WTC11 (cell line): ENCODE data around the gene PGF. TPM values are rescaled to one million over a fixed set of nuclear protein-coding genes. Genes with fewer than 3 reads are reported as not detected.

Experiments used
- ATAC-seq: fragments of 200-7000 bp; cut with Tn5 transposase; 2 replicates; pipeline ENCODE4 v1.10.0; 2021; ENCODE audit warnings: mild to moderate bottlenecking, moderate library complexity
- CTCF ChIA-PET: fragments of 300-600 bp; sonication (Branson Sonifier 250); formaldehyde crosslinking; loops from one replicate; lab custom pipeline; 2021; ENCODE audit warnings: antibody characterized with exemption; lab: Charles Lee
- POLR2A ChIA-PET: fragments of 350-600 bp; sonication (Branson Sonifier 250); formaldehyde crosslinking; loops from one replicate; lab custom pipeline; 2021; ENCODE audit warnings: antibody characterized with exemption; lab: Charles Lee
- DNase-seq: peaks from one replicate; pipeline ENCODE4 v3.0.0; 2021; ENCODE audit warnings: low spot score
- H3K27ac Mint-ChIP-seq: 2 replicates; pipeline ENCODE4 v1.8.0; 2021; ENCODE audit warnings: mixed read lengths
- H3K27me3 Mint-ChIP-seq: 2 replicates; pipeline ENCODE4 v1.8.0; 2021; ENCODE audit warnings: low read depth, mild to moderate bottlenecking, moderate library complexity, mixed read lengths
- H3K36me3 Mint-ChIP-seq: 2 replicates; pipeline ENCODE4 v1.8.0; 2021; ENCODE audit warnings: mixed read lengths
- H3K4me1 Mint-ChIP-seq: 2 replicates; pipeline ENCODE4 v1.8.0; 2022; ENCODE audit warnings: mixed read lengths
- H3K4me3 Mint-ChIP-seq: 2 replicates; pipeline ENCODE4 v1.8.0; 2021; ENCODE audit warnings: mild to moderate bottlenecking, moderate library complexity, mixed read lengths
- H3K9me3 Mint-ChIP-seq: 2 replicates; pipeline ENCODE4 v1.8.0; 2021; ENCODE audit warnings: mixed read lengths
- GRHL2 ChIP-seq: fragments of 250-450 bp; sonication (Bioruptor Pico); IDR thresholded peaks from 2 replicates; pipeline ENCODE4 v1.8.0; 2022; ENCODE audit warnings: mild to moderate bottlenecking, moderate library complexity; ENCODE audit not compliant: insufficient replicate concordance, severe bottlenecking
- GTF2I ChIP-seq: fragments of 250-450 bp; sonication (Bioruptor Pico); conservative IDR thresholded peaks from 2 replicates; pipeline ENCODE4 v1.4.0; 2021; ENCODE audit warnings: mild to moderate bottlenecking
- NR3C1 ChIP-seq: sonication (generic); formaldehyde crosslinking; conservative IDR thresholded peaks from 2 replicates; pipeline ENCODE4 v1.8.1; 2023; ENCODE audit warnings: low read depth, mild to moderate bottlenecking, missing genetic modification reagents
- RELA ChIP-seq: sonication (generic); formaldehyde crosslinking; IDR thresholded peaks from 2 replicates; pipeline ENCODE4 v1.8.1; 2022; ENCODE audit warnings: missing genetic modification reagents, mild to moderate bottlenecking, borderline replicate concordance
- RORB ChIP-seq: fragments of 250-450 bp; sonication (Bioruptor Pico); IDR thresholded peaks from 2 replicates; pipeline ENCODE4 v1.9.0; 2021; ENCODE audit warnings: mild to moderate bottlenecking
- STAT6 ChIP-seq: sonication (generic); formaldehyde crosslinking; conservative IDR thresholded peaks from 2 replicates; pipeline ENCODE4 v1.8.1; 2023; ENCODE audit warnings: mild to moderate bottlenecking, low read depth, missing genetic modification reagents, moderate library complexity
- TP53 ChIP-seq: sonication (generic); formaldehyde crosslinking; IDR thresholded peaks from 2 replicates; pipeline ENCODE4 v1.8.1; 2023; ENCODE audit warnings: mild to moderate bottlenecking, missing genetic modification reagents
- ZNF121 ChIP-seq: sonication (generic); formaldehyde crosslinking; IDR thresholded peaks from 2 replicates; pipeline ENCODE4 v1.8.0; 2023; ENCODE audit warnings: missing genetic modification reagents
- ZNF232 ChIP-seq: sonication (generic); formaldehyde crosslinking; IDR thresholded peaks from 2 replicates; pipeline ENCODE4 v1.8.0; 2022; ENCODE audit warnings: mild to moderate bottlenecking, missing genetic modification reagents
- ZNF317 ChIP-seq: sonication (generic); formaldehyde crosslinking; IDR thresholded peaks from 2 replicates; pipeline ENCODE4 v1.8.1; 2023; ENCODE audit warnings: low read depth, mild to moderate bottlenecking, moderate library complexity, missing genetic modification reagents, borderline replicate concordance
- ZNF671 ChIP-seq: fragments of 250-450 bp; sonication (Bioruptor Pico); IDR thresholded peaks from 2 replicates; pipeline ENCODE4 v1.8.0; 2021; ENCODE audit warnings: mild to moderate bottlenecking
- total RNA-seq: library from RNA; stranded (reverse); gene quantifications from 3 replicates; pipeline ENCODE4 v1.2.3, GENCODE V29; 2021
- TF ChIP-seq, protein P1 (sequence below): sonication (generic); formaldehyde crosslinking; IDR thresholded peaks from 2 replicates; pipeline ENCODE4 v1.8.1; 2023; ENCODE audit warnings: mild to moderate bottlenecking, missing genetic modification reagents, moderate library complexity
- TF ChIP-seq, protein P2 (sequence below): sonication (generic); formaldehyde crosslinking; IDR thresholded peaks from 2 replicates; pipeline ENCODE4 v1.8.0; 2023; ENCODE audit warnings: mild to moderate bottlenecking, missing genetic modification reagents
- TF ChIP-seq, protein P3 (sequence below): sonication (generic); formaldehyde crosslinking; IDR thresholded peaks from 2 replicates; pipeline ENCODE4 v1.8.1; 2023; ENCODE audit warnings: mild to moderate bottlenecking, moderate library complexity, missing genetic modification reagents
- TF ChIP-seq, protein P4 (sequence below): sonication (generic); formaldehyde crosslinking; IDR thresholded peaks from 2 replicates; pipeline ENCODE4 v1.8.0; 2023; ENCODE audit warnings: missing genetic modification reagents
- TF ChIP-seq, protein P5 (sequence below): sonication (generic); formaldehyde crosslinking; IDR thresholded peaks from 2 replicates; pipeline ENCODE4 v1.8.0; 2023; ENCODE audit warnings: missing genetic modification reagents, mild to moderate bottlenecking, borderline replicate concordance
- TF ChIP-seq, protein P6 (sequence below): fragments of 250-450 bp; sonication (Bioruptor Pico); conservative IDR thresholded peaks from 2 replicates; pipeline ENCODE4 v1.9.0; 2021; ENCODE audit warnings: mild to moderate bottlenecking

PGF gene
- total RNA-seq, 1 experiment from 2014 or later, result 6.7 TPM

DNA sequence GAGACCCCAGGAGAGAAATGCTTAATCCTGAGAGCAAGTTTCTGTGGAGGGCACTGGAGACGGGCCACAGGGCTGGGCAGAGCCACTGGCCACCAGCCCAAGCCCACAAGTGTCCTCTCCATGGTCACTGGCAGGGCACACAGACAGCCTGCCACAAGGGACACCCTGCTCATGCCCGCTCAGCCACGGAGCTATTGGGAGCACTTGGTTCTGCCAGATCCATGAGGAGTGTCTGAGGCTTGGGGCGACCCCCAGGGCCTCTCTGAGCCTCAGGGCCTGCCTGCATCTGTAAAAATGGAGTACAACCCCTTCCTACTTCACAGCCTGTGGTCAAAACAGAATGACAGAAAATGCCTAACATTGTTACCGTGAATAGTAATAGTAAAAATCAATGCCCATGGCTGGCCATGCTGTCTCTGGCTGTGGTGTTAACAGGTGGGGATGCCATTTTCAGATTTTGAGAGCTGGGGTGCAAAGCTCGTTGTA, 3.2 kb downstream of the PGF start (continued):
- TF ChIP-seq, protein P1, sequence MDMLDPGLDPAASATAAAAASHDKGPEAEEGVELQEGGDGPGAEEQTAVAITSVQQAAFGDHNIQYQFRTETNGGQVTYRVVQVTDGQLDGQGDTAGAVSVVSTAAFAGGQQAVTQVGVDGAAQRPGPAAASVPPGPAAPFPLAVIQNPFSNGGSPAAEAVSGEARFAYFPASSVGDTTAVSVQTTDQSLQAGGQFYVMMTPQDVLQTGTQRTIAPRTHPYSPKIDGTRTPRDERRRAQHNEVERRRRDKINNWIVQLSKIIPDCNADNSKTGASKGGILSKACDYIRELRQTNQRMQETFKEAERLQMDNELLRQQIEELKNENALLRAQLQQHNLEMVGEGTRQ, result no peak
- TF ChIP-seq STAT6 (CRISPR knock-in tag), result no peak
- no peak for TF ChIP-seq ZNF317 (CRISPR knock-in tag)
- no peak for TF ChIP-seq ZNF121
- no peak for TF ChIP-seq TP53 (CRISPR knock-in tag)
- TF ChIP-seq NR3C1 (CRISPR knock-in tag), result no peak
- TF ChIP-seq, protein P2, sequence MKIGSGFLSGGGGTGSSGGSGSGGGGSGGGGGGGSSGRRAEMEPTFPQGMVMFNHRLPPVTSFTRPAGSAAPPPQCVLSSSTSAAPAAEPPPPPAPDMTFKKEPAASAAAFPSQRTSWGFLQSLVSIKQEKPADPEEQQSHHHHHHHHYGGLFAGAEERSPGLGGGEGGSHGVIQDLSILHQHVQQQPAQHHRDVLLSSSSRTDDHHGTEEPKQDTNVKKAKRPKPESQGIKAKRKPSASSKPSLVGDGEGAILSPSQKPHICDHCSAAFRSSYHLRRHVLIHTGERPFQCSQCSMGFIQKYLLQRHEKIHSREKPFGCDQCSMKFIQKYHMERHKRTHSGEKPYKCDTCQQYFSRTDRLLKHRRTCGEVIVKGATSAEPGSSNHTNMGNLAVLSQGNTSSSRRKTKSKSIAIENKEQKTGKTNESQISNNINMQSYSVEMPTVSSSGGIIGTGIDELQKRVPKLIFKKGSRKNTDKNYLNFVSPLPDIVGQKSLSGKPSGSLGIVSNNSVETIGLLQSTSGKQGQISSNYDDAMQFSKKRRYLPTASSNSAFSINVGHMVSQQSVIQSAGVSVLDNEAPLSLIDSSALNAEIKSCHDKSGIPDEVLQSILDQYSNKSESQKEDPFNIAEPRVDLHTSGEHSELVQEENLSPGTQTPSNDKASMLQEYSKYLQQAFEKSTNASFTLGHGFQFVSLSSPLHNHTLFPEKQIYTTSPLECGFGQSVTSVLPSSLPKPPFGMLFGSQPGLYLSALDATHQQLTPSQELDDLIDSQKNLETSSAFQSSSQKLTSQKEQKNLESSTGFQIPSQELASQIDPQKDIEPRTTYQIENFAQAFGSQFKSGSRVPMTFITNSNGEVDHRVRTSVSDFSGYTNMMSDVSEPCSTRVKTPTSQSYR (CRISPR knock-in tag), result no peak
- TF ChIP-seq RELA, result no peak
- TF ChIP-seq, protein P3, sequence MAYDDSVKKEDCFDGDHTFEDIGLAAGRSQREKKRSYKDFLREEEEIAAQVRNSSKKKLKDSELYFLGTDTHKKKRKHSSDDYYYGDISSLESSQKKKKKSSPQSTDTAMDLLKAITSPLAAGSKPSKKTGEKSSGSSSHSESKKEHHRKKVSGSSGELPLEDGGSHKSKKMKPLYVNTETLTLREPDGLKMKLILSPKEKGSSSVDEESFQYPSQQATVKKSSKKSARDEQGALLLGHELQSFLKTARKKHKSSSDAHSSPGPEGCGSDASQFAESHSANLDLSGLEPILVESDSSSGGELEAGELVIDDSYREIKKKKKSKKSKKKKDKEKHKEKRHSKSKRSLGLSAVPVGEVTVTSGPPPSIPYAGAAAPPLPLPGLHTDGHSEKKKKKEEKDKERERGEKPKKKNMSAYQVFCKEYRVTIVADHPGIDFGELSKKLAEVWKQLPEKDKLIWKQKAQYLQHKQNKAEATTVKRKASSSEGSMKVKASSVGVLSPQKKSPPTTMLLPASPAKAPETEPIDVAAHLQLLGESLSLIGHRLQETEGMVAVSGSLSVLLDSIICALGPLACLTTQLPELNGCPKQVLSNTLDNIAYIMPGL (CRISPR knock-in tag), result no peak
- TF ChIP-seq RORB (CRISPR knock-in tag), result no peak
- TF ChIP-seq GTF2I (CRISPR knock-in tag), result no peak
- no peak for TF ChIP-seq ZNF671

DNA sequence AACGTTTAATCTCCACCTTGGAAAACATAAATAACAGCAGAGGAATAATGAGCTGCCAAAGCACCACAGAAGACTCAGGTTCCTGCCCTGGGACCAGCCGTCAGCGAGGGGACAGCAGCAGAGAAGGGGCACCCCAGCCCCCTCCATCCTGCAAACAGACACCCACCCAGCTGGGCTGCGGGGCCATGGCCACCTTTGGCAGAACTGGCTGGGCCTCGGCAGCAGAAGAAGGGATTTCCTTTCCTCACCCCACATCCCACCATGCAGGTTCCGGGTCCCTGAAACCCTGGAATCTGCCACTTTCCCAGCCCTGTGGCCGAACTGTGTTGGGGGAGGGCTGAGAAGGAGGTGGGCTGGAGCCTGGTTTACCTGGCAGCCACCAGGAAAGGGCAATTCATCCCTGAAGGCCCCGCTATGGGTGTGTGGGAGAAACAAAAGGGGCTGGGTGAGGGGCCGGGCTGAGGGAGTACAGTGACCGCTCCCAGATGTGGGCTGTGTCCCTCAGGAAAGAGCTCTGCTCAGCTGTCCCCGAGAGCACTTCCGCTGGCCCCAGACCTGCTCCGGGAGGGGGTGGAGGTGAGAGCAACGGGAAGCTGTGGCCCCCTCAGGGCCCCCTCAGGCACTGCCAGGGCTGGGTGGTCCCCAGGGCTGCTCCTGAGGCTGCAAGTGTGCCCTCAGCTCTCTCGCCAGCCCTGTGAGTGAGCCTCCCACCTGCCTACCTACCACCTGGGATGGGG, 3.8 kb downstream of the PGF start:
- ChIA-PET CTCF (interaction anchor here (0.6 kb wide), 2 partner anchors 9 to 91 kb away, joined by 3 to 4 read pairs; no protein-coding TSS in a partner anchor), POLR2A (no interaction called here)
- DNase-seq (no peak), ATAC-seq (no peak)
- Mint-ChIP-seq H3K36me3 (no peaks in the 10 kb centered on the region), H3K4me1 (peaks cover 12% of the 10 kb centered on the region), H3K27me3 (peaks cover 9% of the 10 kb centered on the region), H3K27ac (peak overlapping the region; percentile 51), H3K4me3 (no peak overlapping the region), H3K9me3 (no peaks in the 10 kb centered on the region)
- TF ChIP-seq ZNF232 (CRISPR knock-in tag), result no peak
- TF ChIP-seq, protein P4, sequence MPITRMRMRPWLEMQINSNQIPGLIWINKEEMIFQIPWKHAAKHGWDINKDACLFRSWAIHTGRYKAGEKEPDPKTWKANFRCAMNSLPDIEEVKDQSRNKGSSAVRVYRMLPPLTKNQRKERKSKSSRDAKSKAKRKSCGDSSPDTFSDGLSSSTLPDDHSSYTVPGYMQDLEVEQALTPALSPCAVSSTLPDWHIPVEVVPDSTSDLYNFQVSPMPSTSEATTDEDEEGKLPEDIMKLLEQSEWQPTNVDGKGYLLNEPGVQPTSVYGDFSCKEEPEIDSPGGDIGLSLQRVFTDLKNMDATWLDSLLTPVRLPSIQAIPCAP (CRISPR knock-in tag), result no peak
- TF ChIP-seq, protein P3 (CRISPR knock-in tag), result no peak
- no peak for TF ChIP-seq GRHL2
- TF ChIP-seq, protein P5, sequence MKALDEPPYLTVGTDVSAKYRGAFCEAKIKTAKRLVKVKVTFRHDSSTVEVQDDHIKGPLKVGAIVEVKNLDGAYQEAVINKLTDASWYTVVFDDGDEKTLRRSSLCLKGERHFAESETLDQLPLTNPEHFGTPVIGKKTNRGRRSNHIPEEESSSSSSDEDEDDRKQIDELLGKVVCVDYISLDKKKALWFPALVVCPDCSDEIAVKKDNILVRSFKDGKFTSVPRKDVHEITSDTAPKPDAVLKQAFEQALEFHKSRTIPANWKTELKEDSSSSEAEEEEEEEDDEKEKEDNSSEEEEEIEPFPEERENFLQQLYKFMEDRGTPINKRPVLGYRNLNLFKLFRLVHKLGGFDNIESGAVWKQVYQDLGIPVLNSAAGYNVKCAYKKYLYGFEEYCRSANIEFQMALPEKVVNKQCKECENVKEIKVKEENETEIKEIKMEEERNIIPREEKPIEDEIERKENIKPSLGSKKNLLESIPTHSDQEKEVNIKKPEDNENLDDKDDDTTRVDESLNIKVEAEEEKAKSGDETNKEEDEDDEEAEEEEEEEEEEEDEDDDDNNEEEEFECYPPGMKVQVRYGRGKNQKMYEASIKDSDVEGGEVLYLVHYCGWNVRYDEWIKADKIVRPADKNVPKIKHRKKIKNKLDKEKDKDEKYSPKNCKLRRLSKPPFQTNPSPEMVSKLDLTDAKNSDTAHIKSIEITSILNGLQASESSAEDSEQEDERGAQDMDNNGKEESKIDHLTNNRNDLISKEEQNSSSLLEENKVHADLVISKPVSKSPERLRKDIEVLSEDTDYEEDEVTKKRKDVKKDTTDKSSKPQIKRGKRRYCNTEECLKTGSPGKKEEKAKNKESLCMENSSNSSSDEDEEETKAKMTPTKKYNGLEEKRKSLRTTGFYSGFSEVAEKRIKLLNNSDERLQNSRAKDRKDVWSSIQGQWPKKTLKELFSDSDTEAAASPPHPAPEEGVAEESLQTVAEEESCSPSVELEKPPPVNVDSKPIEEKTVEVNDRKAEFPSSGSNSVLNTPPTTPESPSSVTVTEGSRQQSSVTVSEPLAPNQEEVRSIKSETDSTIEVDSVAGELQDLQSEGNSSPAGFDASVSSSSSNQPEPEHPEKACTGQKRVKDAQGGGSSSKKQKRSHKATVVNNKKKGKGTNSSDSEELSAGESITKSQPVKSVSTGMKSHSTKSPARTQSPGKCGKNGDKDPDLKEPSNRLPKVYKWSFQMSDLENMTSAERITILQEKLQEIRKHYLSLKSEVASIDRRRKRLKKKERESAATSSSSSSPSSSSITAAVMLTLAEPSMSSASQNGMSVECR, result no peak
- TF ChIP-seq, protein P6, sequence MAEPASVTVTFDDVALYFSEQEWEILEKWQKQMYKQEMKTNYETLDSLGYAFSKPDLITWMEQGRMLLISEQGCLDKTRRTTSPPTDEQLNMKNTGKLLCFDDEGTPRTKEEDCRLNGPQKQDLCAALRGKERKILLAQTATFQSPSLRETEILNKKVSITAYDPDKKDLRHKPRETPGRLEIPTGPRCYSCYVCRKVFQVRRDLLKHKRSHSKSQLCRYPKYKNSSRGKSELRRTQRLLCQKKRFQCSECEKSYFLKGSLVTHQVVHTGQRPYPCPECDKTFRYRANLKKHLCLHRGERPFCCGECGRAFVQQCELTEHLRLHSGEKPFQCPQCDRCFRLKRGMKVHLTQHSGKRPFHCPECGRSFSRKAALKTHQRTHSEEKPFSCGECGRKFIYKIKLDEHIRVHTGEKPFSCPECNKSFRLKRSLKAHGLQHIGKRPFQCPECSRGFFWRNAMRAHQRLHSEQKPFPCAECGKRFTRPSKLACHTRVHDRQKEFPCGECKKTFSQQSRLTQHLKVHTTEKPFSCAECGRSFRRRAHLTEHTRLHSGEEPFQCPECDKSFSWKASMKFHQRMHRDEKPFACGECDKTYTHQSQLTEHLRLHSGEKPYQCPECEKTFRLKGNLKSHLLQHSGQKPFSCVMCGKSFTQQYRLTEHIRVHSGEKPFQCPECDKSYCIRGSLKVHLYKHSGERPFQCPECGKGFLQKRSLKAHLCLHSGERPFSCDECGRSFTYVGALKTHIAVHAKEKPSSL (CRISPR knock-in tag), result no peak
